ENCODE data around the gene SPOCK1. TPM values are rescaled to one million over a fixed set of nuclear protein-coding genes. Genes with fewer than 3 reads are reported as not detected.

The SPOCK1 gene
- total and polyA plus RNA-seq, 2 of the 4 experiments (the other 2 are of a cell fraction), result 5.0 to 20.3 TPM

DNA sequence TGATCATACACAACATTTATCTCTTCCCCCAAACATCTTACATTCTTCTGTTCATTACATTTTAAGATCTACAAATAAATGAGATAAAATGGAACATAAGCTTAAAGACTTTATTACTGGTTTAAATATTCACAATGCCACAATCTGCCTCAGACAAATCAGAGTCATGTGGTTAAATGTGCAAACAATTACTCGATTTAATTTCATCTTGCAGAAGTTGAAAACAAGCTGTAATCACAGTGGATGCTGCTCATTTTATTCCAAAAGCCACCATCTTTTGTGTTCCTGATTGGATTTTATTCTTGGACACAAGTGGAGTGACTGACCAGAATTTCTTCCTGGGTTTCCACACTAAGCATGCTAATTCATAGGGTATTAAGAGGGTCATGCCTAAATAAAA is 33.2 kb downstream of the SPOCK1 start:
- no peaks in the 10 kb centered on the region for H3K27me3 ChIP-seq (ENCODE audit: control insufficient read depth, insufficient read depth, low read length)
- H3K4me3 ChIP-seq (ENCODE audit: insufficient read depth, low read depth, low read length), result no peak overlapping the region
- no peak overlapping the region for H3K27ac ChIP-seq (ENCODE audit: insufficient read depth, low read length)
- intact Hi-C loops (cut with micrococcal nuclease), result no loop called here
- H3K9me3 ChIP-seq (ENCODE audit: control insufficient read depth, insufficient read depth, low read length), result no peaks in the 10 kb centered on the region
- no peaks in the 10 kb centered on the region; a peak in 1 of 4 replicates for H3K79me1 ChIP-seq (ENCODE audit: low read depth in 1 of 2, low read length in 2 of 2)
- no peaks in the 10 kb centered on the region for H3K36me3 ChIP-seq (ENCODE audit: control insufficient read depth, insufficient read depth, low read length)
- dilution Hi-C loops (cut with HindIII; ENCODE audit: low sequenced_read_pairs, unreplicated experiment), result no loop called here
- H2AK9ac ChIP-seq (replicated peaks; ENCODE audit: low read depth, low read length, poor library complexity), result no peak overlapping the region
- no peak overlapping the region for H3K4me2 ChIP-seq (ENCODE audit: low read depth, low read length)
- WGBS, 2 experiments (ENCODE audit: extremely low coverage in 2 of 2, insufficient read length in 1 of 2), result no CpG with 5 or more reads among the region's 1 CpG
- no peak overlapping the region for H2BK15ac ChIP-seq (ENCODE audit: low read depth, low read length)
- no peaks in the 10 kb centered on the region for H4K20me1 ChIP-seq (ENCODE audit: insufficient read depth, low read length)
- H4K91ac ChIP-seq (ENCODE audit: insufficient read depth, low read depth, low read length), result no peak overlapping the region
- in situ Hi-C loops (cut with MboI; ENCODE audit: low sequenced_read_pairs), result no loop called here
- no peak overlapping the region for H4K5ac ChIP-seq (ENCODE audit: low read depth, low read length)
- H3K4me1 ChIP-seq (ENCODE audit: control insufficient read depth, insufficient read depth, low read length), result no peaks in the 10 kb centered on the region; the same call in 1 of the 2 replicates
- ChIA-PET POLR2A (ENCODE audit: unreplicated experiment) (no interaction called here), CTCF (interaction anchor here (0.6 kb wide), 1 partner anchor 76 kb away, joined by 3 read pairs; no protein-coding TSS in a partner anchor)
- TF ChIP-seq RCOR1 (IDR thresholded peaks at IDR 0.05; ENCODE audit: insufficient replicate concordance, low read length), result no peak
- no peak for TF ChIP-seq MAFK (IDR thresholded peaks at IDR 0.05; ENCODE audit: low read depth, low read length)
- no peak for TF ChIP-seq RFX5 (IDR thresholded peaks at IDR 0.05; ENCODE audit: low read depth, low read length)
- TF ChIP-seq, protein P1, sequence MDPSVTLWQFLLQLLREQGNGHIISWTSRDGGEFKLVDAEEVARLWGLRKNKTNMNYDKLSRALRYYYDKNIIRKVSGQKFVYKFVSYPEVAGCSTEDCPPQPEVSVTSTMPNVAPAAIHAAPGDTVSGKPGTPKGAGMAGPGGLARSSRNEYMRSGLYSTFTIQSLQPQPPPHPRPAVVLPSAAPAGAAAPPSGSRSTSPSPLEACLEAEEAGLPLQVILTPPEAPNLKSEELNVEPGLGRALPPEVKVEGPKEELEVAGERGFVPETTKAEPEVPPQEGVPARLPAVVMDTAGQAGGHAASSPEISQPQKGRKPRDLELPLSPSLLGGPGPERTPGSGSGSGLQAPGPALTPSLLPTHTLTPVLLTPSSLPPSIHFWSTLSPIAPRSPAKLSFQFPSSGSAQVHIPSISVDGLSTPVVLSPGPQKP (IDR thresholded peaks at IDR 0.05; ENCODE audit: borderline replicate concordance, low read depth, low read length), result no peak
- no peak for TF ChIP-seq CEBPB (IDR thresholded peaks at IDR 0.05; ENCODE audit: low read depth, low read length)
- no peak for TF ChIP-seq FOS (IDR thresholded peaks at IDR 0.05; ENCODE audit: low read depth, low read length)
- TF ChIP-seq POLR2A (IDR thresholded peaks at IDR 0.05; ENCODE audit: low read depth, low read length), result no peak
- TF ChIP-seq BHLHE40 (IDR thresholded peaks at IDR 0.05; ENCODE audit: low read depth, low read length), result no peak
- TF ChIP-seq, protein P2, sequence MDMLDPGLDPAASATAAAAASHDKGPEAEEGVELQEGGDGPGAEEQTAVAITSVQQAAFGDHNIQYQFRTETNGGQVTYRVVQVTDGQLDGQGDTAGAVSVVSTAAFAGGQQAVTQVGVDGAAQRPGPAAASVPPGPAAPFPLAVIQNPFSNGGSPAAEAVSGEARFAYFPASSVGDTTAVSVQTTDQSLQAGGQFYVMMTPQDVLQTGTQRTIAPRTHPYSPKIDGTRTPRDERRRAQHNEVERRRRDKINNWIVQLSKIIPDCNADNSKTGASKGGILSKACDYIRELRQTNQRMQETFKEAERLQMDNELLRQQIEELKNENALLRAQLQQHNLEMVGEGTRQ (IDR thresholded peaks at IDR 0.05; ENCODE audit: low read depth, low read length), result no peak
- TF ChIP-seq MXI1 (IDR thresholded peaks at IDR 0.05; ENCODE audit: borderline replicate concordance, low read depth, low read length), result no peak
- no peak for TF ChIP-seq CHD1 (IDR thresholded peaks at IDR 0.05; ENCODE audit: low read depth, low read length)
- H2AFZ ChIP-seq (replicated peaks; ENCODE audit: low read length, poor library complexity), result no peak overlapping the region
- no peak overlapping the region for H3K4ac ChIP-seq (ENCODE audit: low read depth, low read length)
- no peak overlapping the region for H2BK120ac ChIP-seq (ENCODE audit: low read depth, low read length)
- no peak overlapping the region for H3K9ac ChIP-seq (ENCODE audit: low read depth, low read length)
- no peak overlapping the region for H3K23ac ChIP-seq (ENCODE audit: low read depth, low read length)
- no peak overlapping the region for H3K56ac ChIP-seq (ENCODE audit: extremely low read depth, insufficient read depth, low read length)
- no peak overlapping the region for H3K18ac ChIP-seq (ENCODE audit: low read depth, low read length)
- no TSS peak for BruUV-seq (replicated peaks)
- no peak overlapping the region for H2AK5ac ChIP-seq (ENCODE audit: low read depth, low read length)
- H3K14ac ChIP-seq (replicated peaks; ENCODE audit: low read depth, low read length), result no peak overlapping the region
- no peak overlapping the region for H2BK20ac ChIP-seq (ENCODE audit: low read depth, low read length)
- ATAC-seq (ENCODE audit: low read depth), result no peak
- H2BK5ac ChIP-seq (ENCODE audit: low read depth, low read length, poor library complexity, severe bottlenecking), result no peak overlapping the region
- DNase-seq, result no peak
- H3K9me1 ChIP-seq (ENCODE audit: insufficient read depth, low read length), result no peaks in the 10 kb centered on the region
- H4K8ac ChIP-seq (ENCODE audit: low read depth in 2 of 2, low read length in 2 of 2), result no peak overlapping the region

Measured in IMR-90 (cell line).